Stimulated activated CD4-positive, alpha-beta T cell treated with anti-CD3 and anti-CD28 coated beads, TNF-alpha, amount 100 ng/mL, for 48 hours (primary cell): ENCODE measurements around the gene SNPH.

Experiments used
- DNase-seq, 3 donors: peaks; one replicate each; pipeline ENCODE4 v3.0.0-alpha.2; 2020; ENCODE audit warnings: low read depth in 3 of 3

SNPH gene

DNA sequence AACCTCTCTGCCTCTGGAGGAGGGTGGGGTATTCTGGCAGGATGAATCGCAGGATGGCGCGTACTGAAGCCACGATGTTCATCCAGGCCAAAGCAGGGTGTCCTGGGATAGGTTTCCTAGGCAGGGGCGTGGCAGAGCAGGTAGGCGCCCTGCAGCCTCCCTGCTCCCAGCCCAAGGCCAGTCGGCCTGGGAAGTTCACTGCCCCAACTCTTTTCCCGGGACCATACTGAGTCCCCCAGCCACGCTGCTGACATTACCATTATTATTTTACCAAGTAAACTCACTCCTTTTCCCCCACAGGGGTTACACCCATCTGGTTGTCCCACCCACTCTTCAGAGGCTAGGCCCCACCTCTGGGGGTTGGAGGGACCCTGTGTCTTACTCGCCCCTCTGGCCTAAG, 41.1 kb downstream of the SNPH start:
- DNase-seq = no peak

- DNase-seq = no peak
Observed at GRCh38 chr20:1307571-1307971, 41.5 kb downstream of the SNPH start.

DNA sequence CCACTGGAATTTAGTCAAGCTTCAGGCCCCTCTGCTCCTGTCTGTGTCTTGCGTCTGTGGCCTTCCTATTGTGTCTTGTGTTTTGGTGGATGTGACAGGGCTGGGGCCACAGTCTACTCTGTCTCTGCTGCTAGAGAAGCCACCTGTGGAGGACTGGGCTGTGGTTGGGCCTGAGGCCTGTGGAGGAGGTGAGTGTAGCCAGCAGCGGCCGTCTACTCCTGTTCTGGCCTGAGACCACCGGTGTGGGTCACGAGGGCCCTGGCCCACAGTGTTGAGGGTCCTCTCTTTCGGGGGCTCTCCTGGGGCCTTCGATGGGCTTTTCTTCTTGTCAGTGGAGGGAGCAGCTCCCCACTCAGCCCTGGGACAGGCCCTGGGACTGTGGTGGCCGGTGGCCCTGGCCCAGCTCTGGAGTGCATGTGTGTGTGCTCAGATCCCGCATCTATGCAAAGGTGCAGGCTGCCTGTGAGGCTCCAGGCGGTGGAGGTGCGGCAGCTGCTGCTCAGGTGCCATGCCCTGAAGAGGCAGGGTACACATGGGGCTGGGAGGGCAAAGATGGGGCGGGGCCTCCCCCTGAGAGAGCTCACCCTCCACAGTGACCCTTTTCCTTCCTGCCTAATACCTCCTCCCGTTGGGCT, 42.1 kb downstream of the SNPH start:
- DNase-seq = no peak

GRCh38 chr20:1308702-1309095, 42.6 kb downstream of the SNPH start:
- DNase-seq = no peak

DNA sequence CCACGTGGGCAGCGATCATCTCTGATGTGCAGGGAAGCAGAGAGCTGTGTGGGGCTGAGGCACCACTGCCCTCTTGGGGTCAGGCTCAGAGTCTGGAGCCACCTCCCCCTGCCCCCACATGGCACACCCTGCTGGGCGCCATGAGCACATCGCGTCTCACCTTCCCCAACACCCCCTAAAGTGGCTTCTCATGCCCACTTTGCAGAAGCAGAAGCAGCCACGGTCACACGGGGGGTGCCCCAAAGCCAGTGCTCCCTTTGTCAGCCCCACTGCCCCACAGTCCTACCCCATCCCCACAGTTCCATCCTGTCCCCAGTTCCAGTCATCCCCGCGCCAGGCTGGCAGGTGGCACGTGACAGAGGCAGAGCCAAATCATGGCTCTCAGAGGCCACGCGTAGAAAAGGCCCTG, 43.3 kb downstream of the SNPH start:
- no peak for DNase-seq

- DNase-seq = no peak
Observed at GRCh38 chr20:1310071-1310470, 44.0 kb downstream of the SNPH start.

DNA sequence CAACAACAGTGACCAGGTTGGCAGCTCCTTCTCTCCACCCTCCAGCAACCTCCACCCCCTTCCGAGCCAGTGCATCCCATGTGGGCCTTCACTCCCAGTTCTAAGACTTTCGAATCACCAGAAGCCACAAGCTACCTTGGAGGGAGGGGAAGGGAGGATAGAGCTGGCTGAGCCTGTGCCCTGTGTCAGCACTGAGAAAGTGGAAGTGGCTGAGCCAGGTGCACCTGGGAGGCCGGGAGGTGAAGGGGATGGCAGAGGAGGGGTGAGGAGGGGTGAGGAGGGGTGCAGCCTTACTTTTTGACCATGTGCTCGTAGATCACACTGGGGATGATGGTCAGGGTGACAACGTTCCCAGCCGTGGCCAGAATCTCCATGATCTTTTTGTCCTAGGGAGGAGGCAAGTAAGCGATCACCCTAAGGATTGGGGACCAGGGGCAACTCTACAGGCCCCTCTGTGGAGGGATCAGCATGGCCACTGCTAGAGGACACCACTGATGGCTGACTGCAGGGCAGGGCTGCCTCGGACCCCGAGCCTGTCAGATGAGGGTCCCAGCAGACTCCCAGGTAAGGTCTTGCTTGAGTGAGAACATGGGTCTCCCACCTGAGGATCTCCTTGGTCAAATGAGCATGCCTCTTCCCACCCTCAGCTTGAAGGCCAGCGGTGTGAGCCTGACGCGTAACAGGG, 44.6 kb downstream of the SNPH start:
- no peak for DNase-seq

DNA sequence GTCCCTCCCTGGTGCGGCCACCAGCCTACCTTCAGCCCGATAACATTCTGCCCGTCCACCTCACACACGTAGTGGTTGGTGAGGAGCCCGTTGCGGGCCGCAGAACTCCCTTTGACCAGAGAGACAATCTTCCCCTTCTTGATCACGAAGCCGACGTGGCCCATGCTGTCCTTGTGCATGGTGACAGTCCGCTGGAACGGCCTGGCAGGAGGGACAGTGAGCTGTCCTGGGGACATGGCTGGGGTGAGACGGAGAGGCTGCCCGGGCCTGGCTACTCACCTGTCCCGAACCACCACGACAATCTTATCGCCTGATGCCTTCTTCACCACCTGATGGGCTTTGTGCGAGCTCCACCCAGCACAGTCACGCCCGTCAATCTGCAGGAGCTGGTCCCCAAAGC, 46.2 kb downstream of the SNPH start:
- no peak for DNase-seq

GRCh38 chr20:1312904-1313235, 46.8 kb downstream of the SNPH start:
- no peak for DNase-seq

- peak in 2 of 3 donors; percentile 41 to 67 for DNase-seq
Observed at GRCh38 chr20:1313236-1313964, 47.3 kb downstream of the SNPH start.

- DNase-seq = no peak
Observed at GRCh38 chr20:1315804-1316203, 49.7 kb downstream of the SNPH start.

GRCh38 chr20:1317545-1318255, 51.6 kb downstream of the SNPH start:
- no peak for DNase-seq

- DNase-seq = no peak
Observed at GRCh38 chr20:1319051-1319450, 53.0 kb downstream of the SNPH start.

DNA sequence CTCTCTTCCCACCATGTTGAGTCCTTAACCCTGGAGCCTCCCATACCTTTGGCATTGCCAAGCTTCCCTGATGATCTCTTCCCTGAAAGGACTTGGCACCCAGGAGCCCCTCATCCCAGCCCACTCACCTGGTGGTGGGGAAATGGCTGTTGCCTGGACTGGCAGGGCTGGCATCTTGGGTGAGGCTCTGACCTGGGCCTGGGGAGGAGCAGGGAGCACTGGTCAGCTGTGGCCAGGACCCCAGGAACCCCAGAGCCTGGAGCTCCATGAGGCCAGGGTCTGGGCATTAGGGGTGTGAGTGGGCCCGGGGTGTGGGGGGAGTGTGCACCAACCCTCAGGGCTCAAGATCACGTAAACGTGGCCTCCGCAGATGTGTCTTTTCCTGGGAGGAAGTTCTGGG, 53.4 kb downstream of the SNPH start:
- DNase-seq = no peak

DNA sequence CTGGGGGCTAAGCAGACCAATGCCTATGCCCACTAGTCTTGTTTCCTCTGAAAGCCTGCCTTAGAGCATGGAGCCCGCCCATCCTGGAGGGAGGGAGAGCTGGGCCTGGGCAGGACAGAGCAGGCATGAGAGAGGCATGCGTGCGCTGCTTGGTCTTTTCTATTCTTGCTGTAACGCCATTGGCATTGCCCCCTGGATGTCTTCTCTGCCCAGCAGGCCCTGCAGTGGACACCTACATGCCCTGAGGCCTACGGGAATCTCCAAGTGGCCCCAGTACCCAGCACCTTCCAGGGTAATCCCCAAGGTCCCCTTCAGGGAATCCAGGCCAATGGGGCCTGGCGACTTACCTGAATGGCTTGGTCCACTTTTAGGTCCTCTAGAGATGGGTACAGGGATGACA, 53.9 kb downstream of the SNPH start:
- no peak for DNase-seq

DNA sequence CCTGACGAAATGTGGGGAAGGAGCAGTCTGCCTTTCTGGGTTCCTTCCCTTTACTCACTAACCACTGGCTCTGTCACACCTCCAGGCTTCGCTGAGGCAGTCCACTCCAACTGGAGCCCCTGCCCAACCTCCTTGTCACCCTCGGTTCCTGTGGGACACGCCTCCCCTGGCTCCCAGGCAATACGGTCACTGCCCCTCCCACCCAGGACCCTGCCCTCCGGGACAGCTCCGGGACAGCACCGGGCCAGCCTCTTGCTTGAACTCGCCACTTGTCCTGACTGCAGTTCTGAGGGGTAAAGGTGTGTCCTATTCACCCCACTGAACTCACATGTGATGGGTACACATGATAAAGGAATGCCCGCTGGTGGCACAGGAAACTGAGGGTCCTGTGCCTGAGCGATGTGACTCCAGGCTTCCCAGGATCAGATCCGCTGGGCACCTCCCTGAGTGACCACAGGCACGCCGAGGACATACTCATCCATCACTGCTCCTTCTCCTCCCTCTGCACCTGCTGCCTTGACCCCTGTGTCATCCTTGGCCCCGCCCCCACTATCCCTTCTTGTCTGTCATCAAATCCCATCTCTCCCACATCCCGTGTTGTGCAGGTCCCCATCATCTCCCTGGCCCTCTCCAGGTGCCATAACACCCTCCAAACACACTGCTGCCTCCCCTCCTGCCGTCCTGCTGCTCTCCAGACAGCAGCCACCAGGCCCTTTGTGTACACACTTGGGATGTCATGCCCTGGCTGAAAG, 55.0 kb downstream of the SNPH start:
- DNase-seq = no peak

DNA sequence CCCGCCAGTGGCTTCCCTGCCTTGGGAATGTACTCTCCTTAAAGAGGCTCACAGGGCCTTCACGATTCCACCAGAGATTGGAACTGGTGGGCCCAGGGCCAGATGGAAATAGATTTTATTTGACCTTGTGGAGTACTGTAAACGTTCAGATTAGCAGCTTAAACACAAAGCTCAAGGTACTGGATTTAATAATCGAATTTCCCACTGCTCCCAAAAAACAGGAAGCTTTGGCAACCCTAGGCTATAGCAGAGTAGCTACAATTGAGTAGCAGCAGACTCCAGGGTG, 55.5 kb downstream of the SNPH start:
- DNase-seq = no peak

GRCh38 chr20:1322511-1323245, 56.6 kb downstream of the SNPH start:
- DNase-seq = no peak

DNA sequence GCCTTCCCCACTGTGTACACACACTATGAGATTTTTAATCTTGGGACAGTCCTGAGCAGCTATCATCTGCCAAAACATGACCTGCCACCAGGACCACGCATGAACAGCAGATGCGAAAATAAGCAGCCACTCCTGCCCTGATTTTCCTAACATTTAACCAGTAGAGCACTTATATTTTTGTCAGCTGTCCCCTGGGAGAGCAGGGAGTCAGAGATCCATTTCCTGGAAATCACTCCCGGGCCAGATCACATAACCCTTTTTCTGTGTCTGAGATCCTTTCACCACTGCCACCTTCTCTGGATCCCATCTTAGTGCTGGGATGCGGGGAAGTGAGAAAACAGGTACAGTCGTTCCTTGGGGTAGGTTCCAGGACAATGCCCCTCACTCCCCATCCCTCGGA, 57.2 kb downstream of the SNPH start:
- DNase-seq = no peak

GRCh38 chr20:1323830-1324597, 57.9 kb downstream of the SNPH start:
- no peak for DNase-seq
